ENCODE data around the gene GNG4. TPM values are rescaled to one million over a fixed set of nuclear protein-coding genes. Genes with fewer than 3 reads are reported as not detected.
A peak's percentile ranks its signal among the peaks of the same experiment; 100 is the strongest.

GNG4 gene
- total RNA-seq, 4 donors from 2014 or later: 0.42 to 6.3 (median 0.98) TPM; not detected in 1

- Histone ChIP-seq H3K9me3 (no peaks in the 10 kb centered on the region), H3K4me3 (peak overlapping the region in 2 of 4 donors; percentile 9 to 22), H3K36me3 (no peaks in the 10 kb centered on the region), H3K4me1 (peaks cover 0 to 12% (median 0%) of the 10 kb centered on the region in 4 donors), H3K27me3 (no peaks in the 10 kb centered on the region), H3K27ac (no peak overlapping the region)
- DNase-seq (ENCODE audit: low spot score in 2 of 2): no peak
- no peak for TF ChIP-seq CTCF (IDR thresholded peaks at IDR 0.05)
- no peak for TF ChIP-seq EP300 (IDR thresholded peaks at IDR 0.05)
- TF ChIP-seq POLR2A (IDR thresholded peaks at IDR 0.05): no peak
- 13 to 16% methylated on average over 14 of the region's 14 CpGs for WGBS, 2 donors
Measured at GRCh38 chr1:235632506-235633401, 16.8 kb downstream of the GNG4 start.

GRCh38 chr1:235631816-235632215, 17.8 kb downstream of the GNG4 start:
- no peaks in the 10 kb centered on the region for H3K9me3 ChIP-seq
- 93 to 96% methylated on average over 7 of the region's 7 CpGs for WGBS, 2 donors
- no peaks in the 10 kb centered on the region for H3K27me3 ChIP-seq
- no peak overlapping the region for H3K4me3 ChIP-seq
- H3K4me1 ChIP-seq: peaks cover 0 to 12% (median 0%) of the 10 kb centered on the region in 4 donors
- no peaks in the 10 kb centered on the region for H3K36me3 ChIP-seq
- DNase-seq (ENCODE audit: low spot score in 2 of 2): no peak
- TF ChIP-seq EP300 (IDR thresholded peaks at IDR 0.05) (no peak), POLR2A (IDR thresholded peaks at IDR 0.05) (no peak), CTCF (IDR thresholded peaks at IDR 0.05) (no peak)
- H3K27ac ChIP-seq: no peak overlapping the region

GRCh38 chr1:235628316-235629005, 21.1 kb downstream of the GNG4 start:
- 90 to 94% methylated on average over 10 of the region's 10 CpGs for WGBS, 2 donors
- H3K27ac ChIP-seq: no peak overlapping the region
- no peak overlapping the region for H3K4me3 ChIP-seq
- H3K36me3 ChIP-seq: no peaks in the 10 kb centered on the region
- H3K27me3 ChIP-seq: no peaks in the 10 kb centered on the region
- no peak for TF ChIP-seq EP300 (IDR thresholded peaks at IDR 0.05)
- TF ChIP-seq POLR2A (IDR thresholded peaks at IDR 0.05): no peak
- no peak for TF ChIP-seq CTCF (IDR thresholded peaks at IDR 0.05)
- peaks cover 0 to 30% (median 0%) of the 10 kb centered on the region in 4 donors for H3K4me1 ChIP-seq
- no peak for DNase-seq (ENCODE audit: low spot score in 2 of 2)
- no peaks in the 10 kb centered on the region for H3K9me3 ChIP-seq

GRCh38 chr1:235625831-235626230, 23.8 kb downstream of the GNG4 start:
- H3K36me3 ChIP-seq: no peaks in the 10 kb centered on the region
- no peak overlapping the region for H3K27ac ChIP-seq
- no peaks in the 10 kb centered on the region for H3K27me3 ChIP-seq
- no peaks in the 10 kb centered on the region for H3K9me3 ChIP-seq
- H3K4me1 ChIP-seq: peaks cover 0 to 23% (median 3%) of the 10 kb centered on the region in 4 donors
- WGBS, 2 donors: 89 to 95% methylated on average over 4 of the region's 4 CpGs
- no peak for TF ChIP-seq CTCF (IDR thresholded peaks at IDR 0.05)
- no peak for DNase-seq (ENCODE audit: low spot score in 2 of 2)
- no peak overlapping the region for H3K4me3 ChIP-seq

- no peaks in the 10 kb centered on the region for H3K36me3 ChIP-seq
Measured at GRCh38 chr1:235625340-235625739, 24.2 kb downstream of the GNG4 start.

More at GRCh38 chr1:235625340-235625739, 24.2 kb downstream of the GNG4 start:
- DNase-seq (ENCODE audit: low spot score in 2 of 2): no peak
- WGBS, 2 donors: 82 to 94% methylated on average over 3 of the region's 3 CpGs
- no peak overlapping the region for H3K4me3 ChIP-seq
- H3K9me3 ChIP-seq: no peaks in the 10 kb centered on the region
- no peaks in the 10 kb centered on the region for H3K27me3 ChIP-seq
- no peak overlapping the region for H3K27ac ChIP-seq
- no peak for TF ChIP-seq EP300 (IDR thresholded peaks at IDR 0.05)
- no peak for TF ChIP-seq CTCF (IDR thresholded peaks at IDR 0.05)
- TF ChIP-seq POLR2A (IDR thresholded peaks at IDR 0.05): no peak
- H3K4me1 ChIP-seq: peaks cover 0 to 23% (median 3%) of the 10 kb centered on the region in 4 donors

Data from tibial nerve (tissue), 4 donors.